ENCODE results near the gene LIPM. TPM values are rescaled to one million over a fixed set of nuclear protein-coding genes. Genes with fewer than 3 reads are reported as not detected.

The LIPM gene
- total RNA-seq, 1 experiment from 2014 or later, result not detected

GRCh38 chr10:88848499-88848898 lies 46.0 kb downstream of the LIPM start:
- H3K4me3 Mint-ChIP-seq (ENCODE audit: unreplicated experiment), result peak overlapping the region; percentile 59
- DNase-seq (ENCODE audit: unreplicated experiment), result peak; percentile 86
- no peak for TF ChIP-seq CTCF (IDR thresholded peaks at IDR 0.05; ENCODE audit: unreplicated experiment)
- intact Hi-C loops (cut with micrococcal nuclease), result no loop called here
- H3K27ac Mint-ChIP-seq (ENCODE audit: low read depth, unreplicated experiment), result peak overlapping the region; percentile 11
- H3K36me3 Mint-ChIP-seq (ENCODE audit: insufficient read depth, unreplicated experiment), result no peaks in the 10 kb centered on the region
- H3K27me3 Mint-ChIP-seq (ENCODE audit: insufficient read depth, unreplicated experiment), result no peaks in the 10 kb centered on the region
- ChIA-PET CTCF (interaction anchor here (0.7 to 1.1 kb wide), 2 partner anchors 13 to 376 kb away, joined by 3 to 6 read pairs; no protein-coding TSS in a partner anchor), POLR2A (interaction anchor here (0.5 to 1.8 kb wide), 6 partner anchors 24 to 684 kb away, joined by 3 to 11 read pairs (median 4); partner anchors contain the start of gene STAMBPL1)
- H3K4me1 Mint-ChIP-seq (ENCODE audit: insufficient read depth, unreplicated experiment), result peaks cover 31% of the 10 kb centered on the region
- no peaks in the 10 kb centered on the region for H3K9me3 Mint-ChIP-seq (ENCODE audit: unreplicated experiment)
- BruUV-seq (replicated peaks), result no TSS peak

- intact Hi-C loops (cut with micrococcal nuclease), result no loop called here
- Mint-ChIP-seq H3K36me3 (ENCODE audit: insufficient read depth, unreplicated experiment) (no peaks in the 10 kb centered on the region), H3K9me3 (ENCODE audit: unreplicated experiment) (no peaks in the 10 kb centered on the region), H3K4me3 (ENCODE audit: unreplicated experiment) (no peak overlapping the region), H3K27ac (ENCODE audit: low read depth, unreplicated experiment) (peak overlapping the region; percentile 11), H3K27me3 (ENCODE audit: insufficient read depth, unreplicated experiment) (no peaks in the 10 kb centered on the region), H3K4me1 (ENCODE audit: insufficient read depth, unreplicated experiment) (peaks cover 32% of the 10 kb centered on the region)
- ChIA-PET CTCF (interaction anchor here (0.6 to 1.2 kb wide), 4 partner anchors 14 to 289 kb away, joined by 3 to 6 read pairs (median 4); no protein-coding TSS in a partner anchor), POLR2A (interaction anchor here (0.6 to 1.8 kb wide), 6 partner anchors 11 to 683 kb away, joined by 3 to 11 read pairs (median 4); partner anchors contain the start of gene STAMBPL1)
- DNase-seq (ENCODE audit: unreplicated experiment), result peak; percentile 8
- no TSS peak for BruUV-seq (replicated peaks)
- TF ChIP-seq CTCF (IDR thresholded peaks at IDR 0.05; ENCODE audit: unreplicated experiment), result no peak
These were observed 46.7 kb downstream of the LIPM start for GRCh38 chr10:88849234-88849633.

- no TSS peak for BruUV-seq (replicated peaks)
- no peak for DNase-seq (ENCODE audit: unreplicated experiment)
- no peak overlapping the region for H3K27ac Mint-ChIP-seq (ENCODE audit: low read depth, unreplicated experiment)
- H3K36me3 Mint-ChIP-seq (ENCODE audit: insufficient read depth, unreplicated experiment), result peaks cover 6% of the 10 kb centered on the region
- CTCF ChIA-PET, result interaction anchor here (1.3 to 3.2 kb wide), 3 partner anchors 14 to 83 kb away, joined by 5 to 17 read pairs (median 7); no protein-coding TSS in a partner anchor
- no peaks in the 10 kb centered on the region for H3K27me3 Mint-ChIP-seq (ENCODE audit: insufficient read depth, unreplicated experiment)
- TF ChIP-seq CTCF (IDR thresholded peaks at IDR 0.05; ENCODE audit: unreplicated experiment), result no peak
- H3K4me3 Mint-ChIP-seq (ENCODE audit: unreplicated experiment), result no peak overlapping the region
- POLR2A ChIA-PET, result interaction anchor here (0.6 to 3.5 kb wide), 7 partner anchors 10 to 401 kb away, joined by 3 to 16 read pairs (median 5); partner anchors contain the start of genes LIPA and STAMBPL1
- intact Hi-C loops (cut with micrococcal nuclease), result no loop called here
- peaks cover 32% of the 10 kb centered on the region for H3K4me1 Mint-ChIP-seq (ENCODE audit: insufficient read depth, unreplicated experiment)
- H3K9me3 Mint-ChIP-seq (ENCODE audit: unreplicated experiment), result no peaks in the 10 kb centered on the region
These were observed 48.2 kb downstream of the LIPM start for GRCh38 chr10:88850712-88851111.

- Mint-ChIP-seq H3K27ac (ENCODE audit: low read depth, unreplicated experiment) (peak within 1 kb of the TSS; percentile 88), H3K4me3 (ENCODE audit: unreplicated experiment) (peak within 1 kb of the TSS; percentile 49), H3K9me3 (ENCODE audit: unreplicated experiment) (no peaks in the 10 kb centered on the region), H3K4me1 (ENCODE audit: insufficient read depth, unreplicated experiment) (peaks cover 32% of the 10 kb centered on the region), H3K36me3 (ENCODE audit: insufficient read depth, unreplicated experiment) (peaks cover 6% of the 10 kb centered on the region), H3K27me3 (ENCODE audit: insufficient read depth, unreplicated experiment) (no peaks in the 10 kb centered on the region)
- TF ChIP-seq CTCF (IDR thresholded peaks at IDR 0.05; ENCODE audit: unreplicated experiment), result no peak
- no TSS peak for BruUV-seq (replicated peaks)
- intact Hi-C loops (cut with micrococcal nuclease), result no loop called here
- POLR2A ChIA-PET, result interaction anchor here (0.6 to 3.5 kb wide), 15 partner anchors 11 to 1033 kb away, joined by 3 to 16 read pairs (median 5); partner anchors contain the start of genes FAS, LIPA and STAMBPL1
- CTCF ChIA-PET, result interaction anchor here (0.9 to 3.2 kb wide), 5 partner anchors 15 to 82 kb away, joined by 3 to 17 read pairs (median 5); no protein-coding TSS in a partner anchor
- DNase-seq (ENCODE audit: unreplicated experiment), result peak; percentile 95
These were observed 49.2 kb downstream of the LIPM start, which contains the start of gene ANKRD22 for GRCh38 chr10:88851706-88852105. Gene ANKRD22 (minus strand): TSS chr10:88851844. CDS start chr10:88851607, 237 bp downstream.
